IMR-90 (cell line): Measurements from ENCODE around the gene BMPER. TPM values are rescaled to one million over a fixed set of nuclear protein-coding genes. Genes with fewer than 3 reads are reported as not detected.

ENCODE experiments used
- ATAC-seq: fragments of 200-7000 bp; cut with Tn5 transposase; 2 replicates; pipeline ENCODE4 v1.9.1; 2020; ENCODE audit warnings: low read depth, mild to moderate bottlenecking, moderate library complexity
- BruUV-seq: library from RNA; stranded (reverse); fragments of 400-500 nt; replicated peaks from 2 replicates; lab custom pipeline; 2021; lab: Mats Ljungman, UMichigan
- CTCF ChIA-PET: fragments of 300-600 bp; formaldehyde crosslinking; extraction: SDS; loops from one replicate; lab custom pipeline; 2021; ENCODE audit warnings: antibody characterized with exemption; lab: Yijun Ruan, JAX
- POLR2A ChIA-PET: fragments of 300-600 bp; sonication (Branson Sonifier 250); formaldehyde crosslinking; loops from one replicate; lab custom pipeline; 2022; ENCODE audit warnings: antibody characterized with exemption; ENCODE audit not compliant: unreplicated experiment; lab: Charles Lee
- DNase-seq: peaks from one replicate; pipeline ENCODE4 v3.0.0; 2013
- H2AFZ ChIP-seq: replicated peaks from 2 replicates; pipeline ENCODE3; 2013; ENCODE audit warnings: low read length, mild to moderate bottlenecking; ENCODE audit not compliant: poor library complexity
- H2AK5ac ChIP-seq: 2 replicates; pipeline ENCODE4 v1.6.1; 2013; ENCODE audit warnings: low read depth, low read length, inconsistent platforms
- H2AK9ac ChIP-seq: replicated peaks from 2 replicates; pipeline ENCODE3; 2013; ENCODE audit warnings: mild to moderate bottlenecking, low read depth, low read length, moderate library complexity; ENCODE audit not compliant: poor library complexity
- H2BK120ac ChIP-seq: 2 replicates; pipeline ENCODE4 v1.6.1; 2013; ENCODE audit warnings: low read depth, low read length, inconsistent platforms
- H2BK15ac ChIP-seq: 3 replicates; pipeline ENCODE4 v1.6.1; 2013; ENCODE audit warnings: low read depth, low read length, inconsistent platforms
- H2BK20ac ChIP-seq: 2 replicates; pipeline ENCODE4 v1.6.1; 2013; ENCODE audit warnings: low read depth, mild to moderate bottlenecking, inconsistent platforms, low read length, moderate library complexity
- H2BK5ac ChIP-seq: 2 replicates; pipeline ENCODE4 v1.6.1; 2013; ENCODE audit warnings: mild to moderate bottlenecking, low read depth, low read length, inconsistent platforms; ENCODE audit not compliant: poor library complexity, severe bottlenecking
- H3K14ac ChIP-seq: replicated peaks from 2 replicates; pipeline ENCODE4 v1.6.1; 2013; ENCODE audit warnings: low read depth, low read length, inconsistent platforms
- H3K18ac ChIP-seq: 2 replicates; pipeline ENCODE4 v1.6.1; 2013; ENCODE audit warnings: low read depth, low read length, control low read depth
- H3K23ac ChIP-seq: 2 replicates; pipeline ENCODE4 v1.6.1; 2013; ENCODE audit warnings: low read depth, low read length, inconsistent platforms
- H3K27ac ChIP-seq: 2 replicates; pipeline ENCODE4 v1.5.1; 2013; ENCODE audit warnings: mild to moderate bottlenecking, control low read depth, low read length; ENCODE audit not compliant: insufficient read depth
- H3K27me3 ChIP-seq: 2 replicates; pipeline ENCODE4 v1.6.1; 2013; ENCODE audit warnings: low read length; ENCODE audit not compliant: control insufficient read depth, insufficient read depth
- H3K36me3 ChIP-seq: 2 replicates; pipeline ENCODE4 v1.6.1; 2013; ENCODE audit warnings: low read length, mixed read lengths; ENCODE audit not compliant: control insufficient read depth, insufficient read depth
- H3K4ac ChIP-seq: 2 replicates; pipeline ENCODE4 v1.6.1; 2013; ENCODE audit warnings: low read depth, low read length, inconsistent platforms
- H3K4me1 ChIP-seq: 2 replicates; pipeline ENCODE4 v1.6.1; 2013; ENCODE audit warnings: low read length, mixed read lengths; ENCODE audit not compliant: control insufficient read depth, insufficient read depth
- H3K4me2 ChIP-seq: 2 replicates; pipeline ENCODE4 v1.6.1; 2013; ENCODE audit warnings: low read depth, mild to moderate bottlenecking, control low read depth, low read length, moderate library complexity
- H3K4me3 ChIP-seq: 2 replicates; pipeline ENCODE4 v1.5.1; 2013; ENCODE audit warnings: low read depth, mild to moderate bottlenecking, control low read depth, low read length, moderate library complexity; ENCODE audit not compliant: insufficient read depth
- H3K56ac ChIP-seq: 2 replicates; pipeline ENCODE4 v1.6.1; 2013; ENCODE audit warnings: low read length, inconsistent platforms; ENCODE audit not compliant: insufficient read depth; ENCODE audit errors: extremely low read depth
- H3K79me1 ChIP-seq, 2 experiments: 2 replicates each; pipeline ENCODE4 v1.6.1; 2013; ENCODE audit warnings: low read length in 2 of 2, inconsistent platforms in 1 of 2, low read depth in 1 of 2
- H3K9ac ChIP-seq: 2 replicates; pipeline ENCODE4 v1.6.1; 2013; ENCODE audit warnings: low read depth, low read length, control low read depth
- H3K9me1 ChIP-seq: 2 replicates; pipeline ENCODE4 v1.6.1; 2013; ENCODE audit warnings: low read length, inconsistent platforms; ENCODE audit not compliant: insufficient read depth
- H3K9me3 ChIP-seq: 2 replicates; pipeline ENCODE4 v1.6.1; 2013; ENCODE audit warnings: low read length; ENCODE audit not compliant: control insufficient read depth, insufficient read depth
- H4K20me1 ChIP-seq: 2 replicates; pipeline ENCODE4 v1.6.1; 2013; ENCODE audit warnings: low read length, inconsistent platforms; ENCODE audit not compliant: insufficient read depth
- H4K5ac ChIP-seq: 2 replicates; pipeline ENCODE4 v1.6.1; 2013; ENCODE audit warnings: mild to moderate bottlenecking, low read depth, low read length, control low read depth
- H4K8ac ChIP-seq, 2 experiments: 2 replicates each; pipeline ENCODE4 v1.6.1; 2013; ENCODE audit warnings: low read depth in 2 of 2, low read length in 2 of 2, control low read depth in 1 of 2, inconsistent platforms in 1 of 2
- H4K91ac ChIP-seq: 2 replicates; pipeline ENCODE4 v1.6.1; 2013; ENCODE audit warnings: low read depth, low read length, inconsistent platforms; ENCODE audit not compliant: insufficient read depth
- BHLHE40 ChIP-seq: fragments of 150-350 bp; IDR thresholded peaks from 2 replicates; pipeline ENCODE4 v1.6.1; 2016; ENCODE audit warnings: mild to moderate bottlenecking, low read depth, low read length
- CEBPB ChIP-seq: IDR thresholded peaks from 2 replicates; pipeline ENCODE4 v1.6.1; 2012; ENCODE audit warnings: low read depth, low read length, improper control_type of control experiment
- FOS ChIP-seq: fragments of 150-350 bp; IDR thresholded peaks from 2 replicates; pipeline ENCODE4 v1.6.1; 2016; ENCODE audit warnings: low read depth, low read length
- MAFK ChIP-seq: IDR thresholded peaks from 2 replicates; pipeline ENCODE4 v1.6.1; 2012; ENCODE audit warnings: low read depth, low read length, improper control_type of control experiment
- MAZ ChIP-seq: IDR thresholded peaks from 2 replicates; pipeline ENCODE4 v1.6.1; 2012; ENCODE audit warnings: low read depth, mild to moderate bottlenecking, low read length, improper control_type of control experiment, moderate library complexity, borderline replicate concordance
- MXI1 ChIP-seq: IDR thresholded peaks from 2 replicates; pipeline ENCODE4 v1.6.1; 2012; ENCODE audit warnings: low read depth, mild to moderate bottlenecking, low read length, moderate library complexity, borderline replicate concordance
- POLR2A ChIP-seq: IDR thresholded peaks from 2 replicates; pipeline ENCODE4 v1.6.1; 2012; ENCODE audit warnings: mild to moderate bottlenecking, low read depth, low read length
- SMC3 ChIP-seq: fragments of 150-350 bp; IDR thresholded peaks from 2 replicates; pipeline ENCODE4 v1.6.1; 2016; ENCODE audit warnings: low read depth, mild to moderate bottlenecking, antibody characterized with exemption, low read length, moderate library complexity
- USF2 ChIP-seq: fragments of 150-350 bp; IDR thresholded peaks from 2 replicates; pipeline ENCODE4 v1.6.1; 2017; ENCODE audit warnings: mild to moderate bottlenecking, antibody characterized with exemption, low read length, low read depth
- WGBS, 2 experiments: methylation state at CpG; one replicate each; pipeline versions ENCODE4 v1.1.5 to v1.1.7; 2013; ENCODE audit warnings: missing lambda C conversion rate in 2 of 2; ENCODE audit not compliant: insufficient read length in 1 of 2; ENCODE audit errors: extremely low coverage in 2 of 2; 5-methylcytosine and 5-hydroxymethylcytosine counted together
- dilution Hi-C: fragments of 300-500 bp; cut with HindIII; formaldehyde crosslinking; loops from one replicate; pipeline ENCODE4 v1.14.3; 2018; ENCODE audit warnings: low sequenced_read_pairs; ENCODE audit not compliant: unreplicated experiment
- in situ Hi-C: fragments of 300-500 bp; cut with MboI; formaldehyde crosslinking; loops from 3 replicates; pipeline ENCODE4 v1.14.3; 2019; ENCODE audit warnings: low sequenced_read_pairs, inconsistent platforms, mixed read lengths
- intact Hi-C: fragments of 100-400 bp; cut with micrococcal nuclease; formaldehyde crosslinking; loops from 2 replicates; pipeline ENCODE4 v1.10.0; 2022
- polyA plus RNA-seq, 3 experiments: library from polyadenylated mRNA; depleted of rRNA; stranded (reverse); fragments of >200 nt; gene quantifications; 2 replicates each; pipeline ENCODE4 v1.2.3, GENCODE V29; 2012; ENCODE audit warnings: low replicate concordance in 1 of 3
- total RNA-seq: library from RNA; depleted of rRNA; stranded (reverse); fragments of >200 nt; gene quantifications from 2 replicates; pipeline ENCODE4 v1.2.3, GENCODE V29; 2012

The BMPER gene
- total and polyA plus RNA-seq, 2 of the 4 experiments (the other 2 are of a cell fraction): 6.2 to 7.9 TPM

DNA sequence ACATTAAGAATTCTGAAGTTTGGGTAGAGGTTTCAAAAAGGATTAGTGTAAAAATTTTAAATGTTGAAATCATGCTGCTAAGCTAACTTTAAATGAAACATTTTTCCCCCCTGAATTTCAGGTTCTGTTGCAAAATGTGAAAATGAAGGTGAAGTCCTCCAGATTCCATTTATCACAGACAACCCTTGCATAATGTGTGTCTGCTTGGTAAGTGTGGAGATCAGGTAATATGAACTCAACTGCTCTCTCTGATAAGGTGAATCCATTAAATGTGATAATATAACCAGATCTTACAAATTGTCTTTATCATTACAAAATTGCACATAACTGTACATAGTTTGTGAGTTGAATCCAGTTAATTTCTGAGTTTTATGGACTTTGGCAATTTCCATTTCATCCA, 1.4 kb downstream of the BMPER start (continued):
- TF ChIP-seq USF2 (no peak), FOS (no peak), BHLHE40 (no peak), MXI1 (no peak)

- no TSS peak for BruUV-seq
- Histone ChIP-seq H3K9me3 (no peaks in the 10 kb centered on the region), H4K8ac (no peak overlapping the region), H4K91ac (no peak overlapping the region), H3K23ac (no peak overlapping the region), H3K27ac (no peak overlapping the region), H3K4ac (no peak overlapping the region), H4K5ac (no peak overlapping the region), H2BK20ac (no peak overlapping the region), H2AFZ (no peak overlapping the region), H3K14ac (no peak overlapping the region), H3K27me3 (no peaks in the 10 kb centered on the region), H2AK5ac (no peak overlapping the region), H3K4me1 (peaks cover 2% of the 10 kb centered on the region; the same call in 1 of the 2 replicates), H3K4me3 (no peak overlapping the region), H3K9me1 (no peaks in the 10 kb centered on the region), H3K18ac (no peak overlapping the region), H2AK9ac (no peak overlapping the region), H4K20me1 (no peaks in the 10 kb centered on the region), H2BK120ac (no peak overlapping the region), H3K9ac (no peak overlapping the region), H3K36me3 (no peaks in the 10 kb centered on the region), H3K56ac (no peak overlapping the region), H3K79me1 (no peaks in the 10 kb centered on the region), H2BK15ac (no peak overlapping the region), H3K4me2 (no peak overlapping the region), H2BK5ac (no peak overlapping the region)
- in situ Hi-C loops (no loop called here), intact Hi-C loops (loop anchor here (5.0 kb wide), 3 partner anchors 170 to 720 kb away; no protein-coding TSS in a partner anchor), dilution Hi-C loops (no loop called here)
- TF ChIP-seq CEBPB (no peak), FOS (no peak), POLR2A (no peak), MAFK (no peak), BHLHE40 (no peak), SMC3 (no peak), MAZ (no peak), USF2 (no peak)
- ChIA-PET POLR2A (no interaction called here), CTCF (interaction anchor here (1.0 to 2.0 kb wide), 4 partner anchors 14 to 448 kb away, joined by 3 to 7 read pairs (median 4); no protein-coding TSS in a partner anchor)
- WGBS, 2 experiments: 74% methylated on average over 3 of the region's 5 CpGs; no CpG with 5 or more reads in 1 of the 2 experiments
- no peak for ATAC-seq
- DNase-seq: no peak
These were observed 2.3 kb downstream of the BMPER start for GRCh38 chr7:33907625-33908024.
